Nephron progenitor cell (in vitro differentiated cells): ENCODE data around the gene MAP3K21.

Experiments
- DNase-seq: peaks from one replicate; pipeline ENCODE4 v3.0.0; 2021
- H3K27ac Mint-ChIP-seq: 2 replicates; pipeline ENCODE4 v1.8.0; 2021; ENCODE audit warnings: mild to moderate bottlenecking, moderate library complexity, mixed read lengths
- H3K27me3 Mint-ChIP-seq: 2 replicates; pipeline ENCODE4 v1.8.0; 2021; ENCODE audit warnings: mild to moderate bottlenecking, low read depth, mixed read lengths; ENCODE audit not compliant: poor library complexity
- H3K36me3 Mint-ChIP-seq: 2 replicates; pipeline ENCODE4 v1.8.0; 2021; ENCODE audit warnings: low read depth, mixed read lengths
- H3K4me1 Mint-ChIP-seq: 2 replicates; pipeline ENCODE4 v1.8.0; 2021; ENCODE audit warnings: mixed read lengths
- H3K4me3 Mint-ChIP-seq: 2 replicates; pipeline ENCODE4 v1.8.0; 2021; ENCODE audit warnings: mild to moderate bottlenecking, moderate library complexity, mixed read lengths
- H3K9me3 Mint-ChIP-seq: 2 replicates; pipeline ENCODE4 v1.8.0; 2021; ENCODE audit warnings: mild to moderate bottlenecking, moderate library complexity, mixed read lengths
- TF ChIP-seq, protein P1 (sequence below): fragments of 200-600 bp; sonication (generic); IDR thresholded peaks from 2 replicates; pipeline ENCODE4 v1.5.0; 2021; ENCODE audit warnings: antibody characterized with exemption

The MAP3K21 gene

DNA sequence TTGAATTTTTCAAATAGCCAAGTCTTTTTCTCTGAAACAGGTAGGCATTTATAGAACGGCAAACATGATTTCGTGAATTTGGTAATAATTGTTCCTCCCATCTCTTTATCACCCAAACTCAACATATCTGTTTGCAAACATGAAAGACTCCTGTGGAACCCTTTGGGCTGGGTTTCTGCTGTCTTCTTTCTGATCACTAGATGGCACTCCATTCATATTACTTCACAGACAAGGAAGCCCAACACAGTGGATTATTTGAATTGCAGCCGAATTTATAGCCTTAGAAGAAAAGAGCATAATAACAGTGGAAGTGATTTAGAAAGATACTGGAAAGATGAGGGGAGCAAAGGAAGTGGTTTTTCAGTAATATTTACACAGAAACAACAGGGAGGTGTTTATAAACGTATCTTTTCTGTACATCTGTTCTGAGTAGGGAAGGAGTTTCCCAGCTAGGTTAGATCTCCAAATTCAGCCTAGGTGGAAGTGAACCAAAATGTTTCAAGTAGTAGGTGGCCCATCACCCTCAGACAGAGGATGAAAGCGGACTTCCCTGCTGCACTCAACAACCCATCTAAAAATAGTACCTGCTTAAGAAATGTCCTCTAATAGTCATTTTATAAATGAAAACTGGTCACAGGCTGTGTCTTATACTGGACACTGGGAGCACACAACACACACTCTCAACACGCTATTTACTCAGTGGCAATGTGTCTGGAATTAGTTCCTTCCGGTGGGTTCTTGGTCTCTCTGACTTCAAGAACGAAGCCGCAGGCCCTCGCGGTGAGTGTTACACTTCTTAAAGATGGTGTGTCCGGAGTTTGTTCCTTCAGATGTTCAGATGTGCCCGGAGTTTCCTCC is 67.6 kb downstream of the MAP3K21 start:
- peaks cover 22% of the 10 kb centered on the region for H3K4me1 Mint-ChIP-seq
- H3K36me3 Mint-ChIP-seq, result no peaks in the 10 kb centered on the region
- TF ChIP-seq, protein P1, sequence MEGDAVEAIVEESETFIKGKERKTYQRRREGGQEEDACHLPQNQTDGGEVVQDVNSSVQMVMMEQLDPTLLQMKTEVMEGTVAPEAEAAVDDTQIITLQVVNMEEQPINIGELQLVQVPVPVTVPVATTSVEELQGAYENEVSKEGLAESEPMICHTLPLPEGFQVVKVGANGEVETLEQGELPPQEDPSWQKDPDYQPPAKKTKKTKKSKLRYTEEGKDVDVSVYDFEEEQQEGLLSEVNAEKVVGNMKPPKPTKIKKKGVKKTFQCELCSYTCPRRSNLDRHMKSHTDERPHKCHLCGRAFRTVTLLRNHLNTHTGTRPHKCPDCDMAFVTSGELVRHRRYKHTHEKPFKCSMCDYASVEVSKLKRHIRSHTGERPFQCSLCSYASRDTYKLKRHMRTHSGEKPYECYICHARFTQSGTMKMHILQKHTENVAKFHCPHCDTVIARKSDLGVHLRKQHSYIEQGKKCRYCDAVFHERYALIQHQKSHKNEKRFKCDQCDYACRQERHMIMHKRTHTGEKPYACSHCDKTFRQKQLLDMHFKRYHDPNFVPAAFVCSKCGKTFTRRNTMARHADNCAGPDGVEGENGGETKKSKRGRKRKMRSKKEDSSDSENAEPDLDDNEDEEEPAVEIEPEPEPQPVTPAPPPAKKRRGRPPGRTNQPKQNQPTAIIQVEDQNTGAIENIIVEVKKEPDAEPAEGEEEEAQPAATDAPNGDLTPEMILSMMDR, result peak; percentile 69
- DNase-seq, result peak; percentile 19
- no peak overlapping the region for H3K27ac Mint-ChIP-seq
- H3K4me3 Mint-ChIP-seq, result no peak overlapping the region
- H3K27me3 Mint-ChIP-seq, result no peaks in the 10 kb centered on the region
- no peaks in the 10 kb centered on the region for H3K9me3 Mint-ChIP-seq

DNA sequence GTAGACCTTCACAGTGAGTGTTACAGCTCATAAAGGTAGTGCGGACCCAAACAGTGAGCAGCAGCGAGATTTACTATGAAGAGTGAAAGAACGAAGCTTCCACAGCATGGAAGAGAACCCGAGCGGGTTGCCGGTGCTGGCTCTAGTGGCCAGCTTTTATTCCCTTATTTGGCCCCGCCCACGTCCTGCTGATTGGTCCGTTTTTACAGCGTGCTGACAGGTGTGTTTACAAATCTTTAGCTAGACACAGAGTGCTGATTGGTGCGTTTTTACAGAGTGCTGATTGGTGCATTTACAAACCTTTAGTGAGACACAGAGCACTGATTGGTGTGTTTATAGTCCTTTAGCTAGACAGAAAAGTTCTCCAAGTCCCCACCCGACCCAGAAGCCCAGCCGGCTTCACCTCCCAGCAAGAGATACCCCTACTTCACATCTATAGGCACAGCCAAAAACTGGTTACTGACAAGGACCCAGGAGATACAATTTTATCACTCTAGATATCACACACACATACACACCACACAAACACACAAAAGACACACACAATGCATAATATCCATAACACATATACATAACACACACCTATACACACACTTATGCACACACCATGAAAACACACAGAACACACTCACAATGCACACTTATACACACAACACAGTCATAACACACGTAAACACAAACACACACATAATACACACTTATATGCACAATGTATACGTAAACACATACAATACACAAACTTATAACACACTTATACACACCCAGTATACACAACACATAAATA is 68.5 kb downstream of the MAP3K21 start:
- peaks cover 18% of the 10 kb centered on the region for H3K4me1 Mint-ChIP-seq
- H3K27ac Mint-ChIP-seq, result no peak overlapping the region
- DNase-seq, result no peak
- H3K36me3 Mint-ChIP-seq, result no peaks in the 10 kb centered on the region
- H3K9me3 Mint-ChIP-seq, result no peaks in the 10 kb centered on the region
- TF ChIP-seq, protein P1, result no peak
- H3K4me3 Mint-ChIP-seq, result no peak overlapping the region
- peaks cover 5% of the 10 kb centered on the region for H3K27me3 Mint-ChIP-seq

DNA sequence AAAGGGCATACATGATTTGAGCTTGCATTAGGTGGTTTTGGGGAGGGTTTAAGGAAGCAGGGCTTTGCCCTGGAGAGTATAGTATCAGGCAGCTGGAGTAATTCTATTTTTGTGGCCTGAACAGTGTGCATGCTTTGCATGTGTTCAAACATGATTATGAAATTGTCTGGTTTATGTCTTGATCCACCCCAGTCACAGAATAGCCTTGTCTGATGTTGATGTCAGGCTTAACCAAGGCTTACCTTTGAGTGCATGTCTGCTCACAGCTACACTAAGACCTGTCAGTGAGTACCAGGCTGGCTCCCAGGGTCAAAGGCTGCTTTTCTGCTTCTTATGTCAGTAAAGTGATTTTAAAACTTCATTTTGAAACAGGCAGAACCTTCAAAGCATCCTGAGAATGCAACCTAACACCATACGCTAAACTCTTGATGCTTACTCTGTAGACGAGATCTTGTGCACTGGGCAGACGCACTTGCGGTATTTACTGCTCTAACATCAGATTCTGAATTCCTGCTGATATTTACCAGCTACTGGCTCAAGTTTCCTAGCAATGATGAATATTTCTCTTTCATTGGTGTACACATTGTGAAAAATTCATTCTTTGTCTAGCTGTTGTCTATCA is 78.9 kb downstream of the MAP3K21 start:
- no peaks in the 10 kb centered on the region for H3K36me3 Mint-ChIP-seq
- H3K9me3 Mint-ChIP-seq, result peaks cover 25% of the 10 kb centered on the region
- TF ChIP-seq, protein P1, result no peak
- H3K4me1 Mint-ChIP-seq, result no peaks in the 10 kb centered on the region
- DNase-seq, result no peak
- H3K4me3 Mint-ChIP-seq, result no peak overlapping the region
- no peak overlapping the region for H3K27ac Mint-ChIP-seq
- H3K27me3 Mint-ChIP-seq, result peaks cover 4% of the 10 kb centered on the region

DNA sequence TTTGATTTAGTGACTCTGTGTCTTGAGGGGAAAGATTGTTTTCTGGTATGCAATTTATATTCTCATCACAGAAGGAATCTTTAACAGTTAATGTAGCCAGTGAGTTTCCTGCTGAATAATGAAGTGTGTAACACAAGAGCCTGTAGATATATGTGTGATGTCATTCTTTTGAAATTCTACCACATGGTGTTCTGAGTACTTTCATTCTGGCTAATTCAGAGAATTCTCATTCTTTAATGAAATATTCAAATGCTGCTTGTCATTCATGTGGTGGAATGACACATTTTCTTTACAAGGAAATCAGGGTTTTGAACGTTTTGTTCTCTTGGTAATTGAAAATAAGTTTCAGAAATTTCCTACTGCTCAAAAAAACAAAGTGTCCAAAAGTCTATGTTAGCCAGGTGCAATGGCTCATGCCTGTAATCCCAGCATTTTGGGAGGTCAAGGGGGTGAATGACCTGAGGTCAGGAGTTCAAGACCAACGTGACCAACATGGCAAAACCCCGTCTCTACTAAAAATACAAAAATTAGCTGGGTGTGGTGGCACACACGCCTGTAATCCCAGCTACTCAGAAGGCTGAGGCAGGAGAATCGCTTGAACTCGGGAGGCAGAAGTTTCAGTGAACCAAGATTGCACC is 79.6 kb downstream of the MAP3K21 start:
- TF ChIP-seq, protein P1, result no peak
- peaks cover 25% of the 10 kb centered on the region for H3K9me3 Mint-ChIP-seq
- no peak overlapping the region for H3K27ac Mint-ChIP-seq
- no peaks in the 10 kb centered on the region for H3K4me1 Mint-ChIP-seq
- H3K27me3 Mint-ChIP-seq, result peaks cover 3% of the 10 kb centered on the region
- no peaks in the 10 kb centered on the region for H3K36me3 Mint-ChIP-seq
- H3K4me3 Mint-ChIP-seq, result no peak overlapping the region
- DNase-seq, result no peak

DNA sequence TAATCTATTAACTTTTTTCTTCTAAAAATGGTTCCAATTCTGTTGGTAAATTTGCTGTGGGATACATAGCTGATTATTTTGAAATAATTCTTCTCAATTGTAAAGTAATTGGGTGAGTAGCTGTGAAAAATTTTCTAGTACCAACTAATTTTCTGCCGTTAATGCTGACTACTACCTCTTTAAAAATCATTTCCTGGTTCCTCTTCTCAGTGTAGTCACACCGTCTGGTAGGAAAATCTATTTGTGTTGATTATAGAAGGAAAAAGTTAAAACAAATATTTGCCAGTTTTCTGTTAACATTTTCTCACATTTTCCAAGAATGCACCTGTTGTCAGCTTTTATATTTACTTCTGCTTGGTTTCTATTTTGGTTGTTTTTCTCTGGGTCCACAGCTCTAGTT is 82.0 kb downstream of the MAP3K21 start:
- H3K27me3 Mint-ChIP-seq, result peaks cover 3% of the 10 kb centered on the region
- H3K4me1 Mint-ChIP-seq, result no peaks in the 10 kb centered on the region
- TF ChIP-seq, protein P1, result no peak
- H3K9me3 Mint-ChIP-seq, result peaks cover 25% of the 10 kb centered on the region
- no peak overlapping the region for H3K4me3 Mint-ChIP-seq
- H3K36me3 Mint-ChIP-seq, result no peaks in the 10 kb centered on the region
- H3K27ac Mint-ChIP-seq, result no peak overlapping the region
- DNase-seq, result no peak
